Nephron (organoid): Measurements from ENCODE around the gene NIPAL4.

Source experiments
- H3K27ac Mint-ChIP-seq, 3 experiments: 2 replicates each; pipeline ENCODE4 v1.8.0; 2020; ENCODE audit warnings: mixed read lengths in 3 of 3, mild to moderate bottlenecking in 2 of 3, moderate library complexity in 1 of 3
- H3K27me3 Mint-ChIP-seq: 2 replicates; pipeline ENCODE4 v1.8.0; 2021; ENCODE audit warnings: low read depth, mild to moderate bottlenecking, moderate library complexity, mixed read lengths
- H3K36me3 Mint-ChIP-seq: 2 replicates; pipeline ENCODE4 v1.8.0; 2020; ENCODE audit warnings: low read depth, mixed read lengths
- H3K4me1 Mint-ChIP-seq: 2 replicates; pipeline ENCODE4 v1.8.0; 2020; ENCODE audit warnings: mixed read lengths
- H3K4me3 Mint-ChIP-seq, 3 experiments: 2 replicates each; pipeline ENCODE4 v1.8.0; 2020; ENCODE audit warnings: mild to moderate bottlenecking in 3 of 3, mixed read lengths in 3 of 3, moderate library complexity in 2 of 3
- H3K9me3 Mint-ChIP-seq: 2 replicates; pipeline ENCODE4 v1.8.0; 2020; ENCODE audit warnings: mixed read lengths
- CTCF ChIP-seq, 3 experiments: fragments of 200-600 bp; sonication (generic); IDR thresholded peaks; one replicate each; pipeline ENCODE4 v1.5.0; 2021; ENCODE audit warnings: antibody characterized with exemption in 3 of 3; ENCODE audit not compliant: unreplicated experiment in 3 of 3

The NIPAL4 gene

GRCh38 chr5:157485340-157485739, 25.3 kb downstream of the NIPAL4 start:
- Mint-ChIP-seq H3K36me3 (peaks cover 41% of the 10 kb centered on the region), H3K27ac (no peak overlapping the region)

DNA sequence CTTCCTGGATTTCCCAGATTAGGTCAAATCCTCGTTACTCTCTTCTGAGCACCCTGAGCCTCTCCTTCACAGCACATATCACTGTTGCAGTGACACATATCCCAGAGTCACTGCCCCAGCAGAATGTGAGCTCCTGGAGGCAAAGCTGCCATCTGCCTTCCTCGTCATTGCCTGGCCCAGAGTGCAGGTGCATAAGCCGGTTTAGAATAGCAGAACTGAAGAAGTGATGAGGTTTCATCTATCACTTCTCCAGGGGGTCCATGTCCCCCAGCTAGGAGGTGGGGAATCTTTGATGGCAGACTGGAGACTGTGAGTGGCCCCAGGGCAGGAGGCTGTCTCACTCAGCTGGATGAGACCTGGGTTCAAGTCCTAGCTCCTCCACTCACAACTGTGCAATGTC, 25.8 kb downstream of the NIPAL4 start:
- Mint-ChIP-seq H3K9me3 (peaks cover 3% of the 10 kb centered on the region), H3K27ac (no peak overlapping the region), H3K4me1 (no peaks in the 10 kb centered on the region), H3K36me3 (peaks cover 43% of the 10 kb centered on the region), H3K4me3 (no peak overlapping the region), H3K27me3 (no peaks in the 10 kb centered on the region)
- no peak for TF ChIP-seq CTCF (IDR thresholded peaks at IDR 0.05; ENCODE audit: unreplicated experiment in 3 of 3)

More at GRCh38 chr5:157485340-157485739, 25.3 kb downstream of the NIPAL4 start:
- Mint-ChIP-seq H3K4me3 (no peak overlapping the region), H3K27me3 (no peaks in the 10 kb centered on the region), H3K4me1 (no peaks in the 10 kb centered on the region), H3K9me3 (peaks cover 3% of the 10 kb centered on the region)
- TF ChIP-seq CTCF (IDR thresholded peaks at IDR 0.05; ENCODE audit: unreplicated experiment in 3 of 3) = no peak

GRCh38 chr5:157486221-157486681, 26.2 kb downstream of the NIPAL4 start:
- Mint-ChIP-seq H3K9me3 (peaks cover 3% of the 10 kb centered on the region), H3K4me3 (no peak overlapping the region), H3K27ac (no peak overlapping the region), H3K27me3 (no peaks in the 10 kb centered on the region), H3K36me3 (peaks cover 47% of the 10 kb centered on the region), H3K4me1 (no peaks in the 10 kb centered on the region)
- no peak for TF ChIP-seq CTCF (IDR thresholded peaks at IDR 0.05; ENCODE audit: unreplicated experiment in 3 of 3)

DNA sequence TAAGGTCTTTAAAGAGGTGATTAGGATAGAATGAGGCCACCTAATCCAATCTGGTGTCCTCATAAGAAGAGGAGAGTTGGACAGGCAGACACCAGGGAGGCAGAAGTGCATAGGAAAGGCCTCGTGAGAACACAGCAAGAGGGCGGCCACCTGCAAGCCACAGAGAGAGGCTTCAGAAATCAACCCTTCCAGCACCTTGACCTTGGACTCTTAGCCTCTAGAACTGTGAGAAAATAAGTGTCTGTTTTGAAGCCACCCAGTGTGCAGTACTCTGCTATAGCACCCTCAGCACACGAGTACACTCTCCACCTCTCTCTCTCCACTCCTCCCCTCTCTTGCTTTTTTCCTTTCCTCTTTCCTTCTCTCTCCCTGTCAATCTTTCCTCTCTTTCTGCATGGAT, 26.8 kb downstream of the NIPAL4 start:
- no peak for TF ChIP-seq CTCF (IDR thresholded peaks at IDR 0.05; ENCODE audit: unreplicated experiment in 3 of 3)
- no peaks in the 10 kb centered on the region for H3K4me1 Mint-ChIP-seq
- peaks cover 3% of the 10 kb centered on the region for H3K9me3 Mint-ChIP-seq
- no peaks in the 10 kb centered on the region for H3K27me3 Mint-ChIP-seq
- H3K36me3 Mint-ChIP-seq = peaks cover 48% of the 10 kb centered on the region
- H3K4me3 Mint-ChIP-seq = no peak overlapping the region
- H3K27ac Mint-ChIP-seq = no peak overlapping the region

GRCh38 chr5:157487358-157487757, 27.3 kb downstream of the NIPAL4 start:
- H3K36me3 Mint-ChIP-seq = peaks cover 43% of the 10 kb centered on the region
- no peaks in the 10 kb centered on the region for H3K4me1 Mint-ChIP-seq
- TF ChIP-seq CTCF (IDR thresholded peaks at IDR 0.05; ENCODE audit: unreplicated experiment in 3 of 3) = no peak
- H3K27ac Mint-ChIP-seq = no peak overlapping the region
- H3K4me3 Mint-ChIP-seq = no peak overlapping the region
- H3K9me3 Mint-ChIP-seq = peaks cover 3% of the 10 kb centered on the region
- no peaks in the 10 kb centered on the region for H3K27me3 Mint-ChIP-seq

DNA sequence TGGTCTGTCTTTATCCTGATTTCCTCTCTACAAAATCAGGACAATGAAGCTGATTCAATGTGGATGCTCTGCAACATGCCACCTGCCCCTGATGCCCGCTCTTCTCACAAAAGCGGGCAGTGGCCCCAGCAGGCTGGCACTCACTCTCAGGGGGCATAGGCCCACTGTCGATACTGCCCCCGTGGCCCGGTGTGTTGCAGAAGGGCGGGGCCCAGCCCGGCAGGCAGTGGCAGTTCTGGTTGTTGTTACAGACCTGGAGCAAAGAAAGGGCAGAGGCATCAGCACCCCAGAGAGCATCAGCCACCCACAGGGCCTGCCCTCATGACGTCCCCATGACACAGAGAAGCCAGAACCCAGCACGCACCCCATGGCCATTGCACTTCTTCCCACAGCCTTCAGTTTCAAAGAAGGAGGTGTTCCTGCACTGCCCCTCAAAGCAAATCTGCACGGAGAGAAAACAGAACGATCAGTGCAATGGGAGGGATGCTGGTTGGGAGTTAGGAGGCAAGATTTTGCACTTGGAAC, 31.5 kb downstream of the NIPAL4 start:
- TF ChIP-seq CTCF (IDR thresholded peaks at IDR 0.05; ENCODE audit: unreplicated experiment in 3 of 3) = no peak
- H3K4me3 Mint-ChIP-seq = no peak overlapping the region
- H3K9me3 Mint-ChIP-seq = no peaks in the 10 kb centered on the region
- H3K27me3 Mint-ChIP-seq = no peaks in the 10 kb centered on the region
- no peaks in the 10 kb centered on the region for H3K4me1 Mint-ChIP-seq
- peaks cover 33% of the 10 kb centered on the region for H3K36me3 Mint-ChIP-seq
- no peak overlapping the region for H3K27ac Mint-ChIP-seq
